Smooth muscle cell (in vitro differentiated cells): Measurements from ENCODE around the gene PARL. TPM values are rescaled to one million over a fixed set of nuclear protein-coding genes. Genes with fewer than 3 reads are reported as not detected.

Experiments
- DNase-seq: peaks from one replicate; lab custom pipeline; 2025; ENCODE audit not compliant: unreplicated experiment; lab: John Stamatoyannopoulos, UW
- H2AFZ ChIP-seq: fragments of 200-600 bp; sonication (generic); 2 replicates; pipeline ENCODE4 v1.6.0; 2016; ENCODE audit warnings: antibody characterized with exemption, low read depth, mild to moderate bottlenecking
- H3F3A ChIP-seq: fragments of 200-600 bp; sonication (generic); 2 replicates; pipeline ENCODE4 v1.6.0; 2017; ENCODE audit warnings: antibody characterized with exemption, low read depth
- H3K27ac ChIP-seq: fragments of 200-600 bp; sonication (generic); 2 replicates; pipeline ENCODE4 v1.5.1; 2016; ENCODE audit warnings: low read depth, mild to moderate bottlenecking
- H3K27me3 ChIP-seq: fragments of 200-600 bp; sonication (generic); 2 replicates; pipeline ENCODE4 v1.6.1; 2016; ENCODE audit warnings: low read depth, mild to moderate bottlenecking
- H3K36me3 ChIP-seq: fragments of 200-600 bp; sonication (generic); 2 replicates; pipeline ENCODE4 v1.5.1; 2016; ENCODE audit warnings: low read depth
- H3K4me1 ChIP-seq: fragments of 200-600 bp; sonication (generic); 2 replicates; pipeline ENCODE4 v1.5.1; 2016; ENCODE audit warnings: low read depth
- H3K4me2 ChIP-seq: fragments of 200-600 bp; sonication (generic); 2 replicates; pipeline ENCODE4 v1.6.0; 2016; ENCODE audit warnings: mild to moderate bottlenecking
- H3K4me3 ChIP-seq: fragments of 200-600 bp; sonication (generic); 2 replicates; pipeline ENCODE4 v1.5.1; 2016; ENCODE audit warnings: mild to moderate bottlenecking
- H3K79me2 ChIP-seq: fragments of 200-600 bp; sonication (generic); 2 replicates; pipeline ENCODE4 v1.6.0; 2016; ENCODE audit warnings: low read depth, mild to moderate bottlenecking
- H3K9ac ChIP-seq: fragments of 200-600 bp; sonication (generic); 2 replicates; pipeline ENCODE4 v1.6.0; 2016; ENCODE audit warnings: low read depth
- H3K9me3 ChIP-seq: fragments of 200-600 bp; sonication (generic); replicated peaks from 2 replicates; pipeline ENCODE4 v1.5.1; 2016; ENCODE audit warnings: low read depth
- H4K20me1 ChIP-seq: fragments of 200-600 bp; sonication (generic); 2 replicates; pipeline ENCODE4 v1.6.0; 2016; ENCODE audit warnings: low read depth
- WGBS: methylation state at CpG from one replicate; pipeline ENCODE4 v1.1.7; 2016; ENCODE audit warnings: low lambda C conversion rate; 5-methylcytosine and 5-hydroxymethylcytosine counted together
- polyA plus RNA-seq: library from polyadenylated mRNA; unstranded; fragments of >200 nt; fragmentation: Nextera tagmentation; extraction: Ambion mirVana; gene quantifications from 2 replicates; pipeline ENCODE4 v1.2.1, GENCODE V29; 2016
- total RNA-seq: library from RNA; depleted of rRNA; stranded (reverse); fragments of >200 nt; gene quantifications from 2 replicates; pipeline ENCODE4 v1.2.3, GENCODE V29; 2014
- TF ChIP-seq, protein P1 (sequence below): fragments of 200-600 bp; sonication (generic); IDR thresholded peaks from 2 replicates; pipeline ENCODE4 v1.5.1; 2017; ENCODE audit warnings: borderline replicate concordance, mild to moderate bottlenecking, antibody characterized with exemption; ENCODE audit not compliant: insufficient read depth, poor library complexity, severe bottlenecking

PARL gene
- total and polyA plus RNA-seq, 2 experiments from 2014 or later, result 53.7 to 79.3 TPM

DNA sequence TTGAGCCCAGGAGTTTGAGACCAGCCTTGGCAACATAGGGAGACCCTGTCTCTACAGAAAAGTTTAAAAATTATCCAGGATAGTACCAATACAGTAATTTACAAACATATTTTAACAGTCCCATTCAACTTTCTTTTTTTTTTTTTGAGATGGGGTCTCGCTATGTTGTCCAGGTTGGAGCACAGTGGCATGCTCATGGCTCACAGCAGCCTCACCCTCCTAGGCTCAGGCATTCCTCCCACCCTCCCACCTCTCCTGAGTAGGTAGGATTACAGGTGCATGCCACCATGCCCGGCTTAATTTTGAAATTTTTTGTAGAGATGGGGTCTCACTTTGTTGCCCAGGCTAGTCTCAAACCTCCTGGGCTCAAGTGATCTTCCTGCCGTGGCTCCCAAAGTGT, 46.8 kb downstream of the PARL start:
- H3F3A ChIP-seq, result no peaks in the 10 kb centered on the region
- no peaks in the 10 kb centered on the region for H3K79me2 ChIP-seq
- no peak overlapping the region for H3K27ac ChIP-seq
- H3K9ac ChIP-seq, result no peak overlapping the region
- H3K9me3 ChIP-seq, result no peaks in the 10 kb centered on the region
- peaks cover 17% of the 10 kb centered on the region for H4K20me1 ChIP-seq
- H3K4me3 ChIP-seq, result no peak overlapping the region
- TF ChIP-seq, protein P1, sequence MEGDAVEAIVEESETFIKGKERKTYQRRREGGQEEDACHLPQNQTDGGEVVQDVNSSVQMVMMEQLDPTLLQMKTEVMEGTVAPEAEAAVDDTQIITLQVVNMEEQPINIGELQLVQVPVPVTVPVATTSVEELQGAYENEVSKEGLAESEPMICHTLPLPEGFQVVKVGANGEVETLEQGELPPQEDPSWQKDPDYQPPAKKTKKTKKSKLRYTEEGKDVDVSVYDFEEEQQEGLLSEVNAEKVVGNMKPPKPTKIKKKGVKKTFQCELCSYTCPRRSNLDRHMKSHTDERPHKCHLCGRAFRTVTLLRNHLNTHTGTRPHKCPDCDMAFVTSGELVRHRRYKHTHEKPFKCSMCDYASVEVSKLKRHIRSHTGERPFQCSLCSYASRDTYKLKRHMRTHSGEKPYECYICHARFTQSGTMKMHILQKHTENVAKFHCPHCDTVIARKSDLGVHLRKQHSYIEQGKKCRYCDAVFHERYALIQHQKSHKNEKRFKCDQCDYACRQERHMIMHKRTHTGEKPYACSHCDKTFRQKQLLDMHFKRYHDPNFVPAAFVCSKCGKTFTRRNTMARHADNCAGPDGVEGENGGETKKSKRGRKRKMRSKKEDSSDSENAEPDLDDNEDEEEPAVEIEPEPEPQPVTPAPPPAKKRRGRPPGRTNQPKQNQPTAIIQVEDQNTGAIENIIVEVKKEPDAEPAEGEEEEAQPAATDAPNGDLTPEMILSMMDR, result no peak
- DNase-seq, result no peak
- no peaks in the 10 kb centered on the region for H3K27me3 ChIP-seq
- no peak overlapping the region for H3K4me2 ChIP-seq
- WGBS, result 99% methylated on average over 3 of the region's 3 CpGs
- no peaks in the 10 kb centered on the region for H3K4me1 ChIP-seq
- no peak overlapping the region for H2AFZ ChIP-seq
- peaks cover 19% of the 10 kb centered on the region for H3K36me3 ChIP-seq

DNA sequence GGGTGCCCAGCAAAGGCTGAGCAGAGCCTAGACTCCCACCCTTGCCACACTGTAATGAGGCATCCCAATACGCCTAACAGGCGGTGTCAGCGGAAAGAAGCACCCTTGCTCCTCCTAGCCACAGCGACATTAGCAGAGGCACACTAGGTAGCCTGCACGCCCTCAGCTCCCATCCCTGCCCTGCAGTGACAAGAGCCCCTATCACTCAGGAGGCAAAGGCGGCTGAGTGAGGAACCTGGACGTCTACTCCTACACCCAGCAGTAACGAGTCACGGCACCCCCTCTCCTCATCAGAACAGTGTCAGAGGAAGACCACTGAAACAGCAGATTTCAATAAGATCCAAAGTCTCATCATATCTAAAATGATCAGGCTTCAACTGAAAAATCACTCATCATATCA, 47.3 kb downstream of the PARL start:
- Histone ChIP-seq H3K27ac (no peak overlapping the region), H4K20me1 (peaks cover 17% of the 10 kb centered on the region), H3K4me3 (no peak overlapping the region), H3K4me1 (no peaks in the 10 kb centered on the region), H3K9ac (no peak overlapping the region), H2AFZ (no peak overlapping the region), H3K9me3 (no peaks in the 10 kb centered on the region), H3K79me2 (no peaks in the 10 kb centered on the region), H3K4me2 (no peak overlapping the region), H3F3A (no peaks in the 10 kb centered on the region), H3K36me3 (peaks cover 19% of the 10 kb centered on the region), H3K27me3 (no peaks in the 10 kb centered on the region)
- no peak for DNase-seq
- TF ChIP-seq, protein P1, result no peak
- WGBS, result 94% methylated on average over 9 of the region's 9 CpGs

DNA sequence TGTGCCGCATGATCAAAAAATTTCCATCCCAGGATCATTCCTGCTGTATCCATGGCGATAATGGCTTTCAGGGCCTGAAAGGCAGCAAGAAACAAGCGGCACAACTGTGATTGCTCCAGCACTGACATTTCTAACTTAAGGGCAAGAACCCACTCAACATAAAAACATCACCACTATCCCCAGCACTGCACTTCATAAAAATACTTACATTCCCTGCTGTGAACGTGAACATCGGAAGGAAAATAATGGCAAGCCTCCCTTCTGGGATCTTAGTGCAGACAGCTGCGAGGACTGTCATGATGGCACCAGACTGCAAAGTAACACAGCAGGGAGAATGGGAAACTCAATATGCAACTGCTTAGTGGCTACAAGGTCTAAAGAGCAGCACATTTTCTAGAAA, 51.2 kb downstream of the PARL start:
- no peaks in the 10 kb centered on the region for H3K79me2 ChIP-seq
- H3K9me3 ChIP-seq, result no peaks in the 10 kb centered on the region
- peaks cover 13% of the 10 kb centered on the region for H4K20me1 ChIP-seq
- no peak overlapping the region for H3K4me2 ChIP-seq
- H3K27me3 ChIP-seq, result no peaks in the 10 kb centered on the region
- no peaks in the 10 kb centered on the region for H3K4me1 ChIP-seq
- H3F3A ChIP-seq, result no peaks in the 10 kb centered on the region
- no peak overlapping the region for H3K4me3 ChIP-seq
- no peak overlapping the region for H3K9ac ChIP-seq
- TF ChIP-seq, protein P1, result no peak
- H3K27ac ChIP-seq, result no peak overlapping the region
- DNase-seq, result no peak
- H2AFZ ChIP-seq, result no peak overlapping the region
- peaks cover 4% of the 10 kb centered on the region for H3K36me3 ChIP-seq
- 98% methylated on average over 6 of the region's 6 CpGs for WGBS

DNA sequence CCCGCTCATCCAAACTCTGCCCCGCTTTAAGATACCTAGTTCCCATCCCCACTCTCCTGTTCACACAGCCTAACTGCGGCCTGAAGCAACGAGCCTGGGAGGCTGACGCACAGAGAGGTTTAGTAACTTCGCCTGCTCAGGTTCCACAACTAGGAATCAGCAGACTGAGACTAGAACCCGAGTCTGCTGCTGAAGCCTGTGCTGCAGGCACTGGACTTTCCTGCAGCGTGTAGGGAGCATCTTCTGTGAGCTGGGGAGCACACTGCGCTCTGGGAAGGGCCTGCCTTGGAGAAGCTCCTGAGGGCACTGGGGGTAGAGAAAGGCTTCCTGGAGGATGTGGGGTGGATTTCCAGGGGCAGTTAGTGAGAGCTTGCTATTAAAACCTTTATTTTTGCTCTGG, 54.5 kb downstream of the PARL start:
- Histone ChIP-seq H3K4me1 (no peaks in the 10 kb centered on the region), H3K27me3 (no peaks in the 10 kb centered on the region), H3F3A (no peaks in the 10 kb centered on the region), H3K9me3 (no peaks in the 10 kb centered on the region), H3K4me3 (no peak overlapping the region), H3K36me3 (no peaks in the 10 kb centered on the region), H3K4me2 (no peak overlapping the region), H3K79me2 (no peaks in the 10 kb centered on the region), H2AFZ (no peak overlapping the region), H3K9ac (no peak overlapping the region), H3K27ac (no peak overlapping the region), H4K20me1 (peaks cover 9% of the 10 kb centered on the region)
- TF ChIP-seq, protein P1, result no peak
- no peak for DNase-seq
- 97% methylated on average over 9 of the region's 9 CpGs for WGBS
